ENCODE data around the gene DGKG. TPM values are rescaled to one million over a fixed set of nuclear protein-coding genes. Genes with fewer than 3 reads are reported as not detected.

Gene DGKG
- total RNA-seq, 1 experiment from 2014 or later, result 4.7 TPM

DNA sequence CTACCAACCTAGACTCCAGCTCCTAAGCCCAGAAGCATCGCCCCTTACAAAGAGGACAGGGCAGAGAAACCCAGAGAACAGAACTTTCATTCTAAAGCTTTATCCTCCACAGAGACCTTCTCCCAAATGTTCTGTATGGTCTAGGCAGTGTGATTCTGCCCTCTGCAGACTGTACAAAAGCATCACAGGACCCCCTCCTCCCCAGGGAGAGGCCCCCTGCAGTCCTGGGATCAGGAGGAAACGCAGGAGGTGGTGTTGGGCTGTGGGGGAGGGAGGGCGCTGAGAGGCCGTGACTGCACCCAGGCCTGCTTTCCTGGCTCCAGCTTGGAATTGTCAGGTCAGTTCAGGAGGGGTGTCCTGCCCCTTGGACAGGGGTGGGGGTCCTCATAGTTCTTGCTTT lies 101.3 kb downstream of the DGKG start:
- in situ Hi-C loops (cut with HindIII; ENCODE audit: low pct_unique_long_range_greater_than_20kb, low sequenced_read_pairs), result no loop called here
- peak; percentile 17 for DNase-seq (ENCODE audit: low read depth, low spot score)

DNA sequence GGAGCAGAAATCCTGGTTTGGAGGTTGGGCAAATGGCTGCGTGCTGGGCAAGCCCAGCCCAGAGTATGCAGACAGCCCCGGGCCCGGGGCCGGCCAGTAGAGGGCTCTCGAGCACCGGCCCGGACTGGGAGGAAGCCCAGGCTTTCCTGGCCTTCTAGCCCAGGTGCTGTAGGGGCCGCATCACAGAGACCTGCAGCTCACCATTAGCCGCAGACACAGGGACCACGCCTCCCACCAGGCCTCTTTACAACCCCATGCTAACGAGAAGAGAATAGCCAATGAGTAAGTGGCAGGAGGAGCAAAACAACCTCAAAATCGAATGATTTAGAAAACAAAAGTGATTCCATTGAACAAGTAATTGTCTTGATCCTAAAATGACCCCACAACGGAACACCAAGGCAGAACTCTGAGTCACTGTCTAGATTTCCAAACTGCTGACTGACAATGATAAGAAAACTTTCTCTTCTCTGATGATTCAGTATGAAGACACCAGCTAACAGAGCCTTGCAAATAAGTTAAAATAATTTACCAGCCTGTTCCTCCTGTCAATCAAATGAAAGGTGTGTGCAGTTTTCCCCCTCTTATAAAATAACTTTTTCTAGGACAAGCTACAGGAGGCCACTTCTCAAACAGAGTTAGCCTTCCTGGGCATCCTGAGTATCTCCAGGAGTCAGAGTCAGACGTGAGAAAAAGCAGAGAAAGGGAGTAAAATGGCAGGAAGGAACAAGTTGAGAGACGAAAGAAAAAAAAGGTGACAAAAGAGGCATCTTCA lies 102.2 kb downstream of the DGKG start:
- in situ Hi-C loops (cut with HindIII; ENCODE audit: low pct_unique_long_range_greater_than_20kb, low sequenced_read_pairs), result no loop called here
- peak; percentile 75 for DNase-seq (ENCODE audit: low read depth, low spot score)

DNA sequence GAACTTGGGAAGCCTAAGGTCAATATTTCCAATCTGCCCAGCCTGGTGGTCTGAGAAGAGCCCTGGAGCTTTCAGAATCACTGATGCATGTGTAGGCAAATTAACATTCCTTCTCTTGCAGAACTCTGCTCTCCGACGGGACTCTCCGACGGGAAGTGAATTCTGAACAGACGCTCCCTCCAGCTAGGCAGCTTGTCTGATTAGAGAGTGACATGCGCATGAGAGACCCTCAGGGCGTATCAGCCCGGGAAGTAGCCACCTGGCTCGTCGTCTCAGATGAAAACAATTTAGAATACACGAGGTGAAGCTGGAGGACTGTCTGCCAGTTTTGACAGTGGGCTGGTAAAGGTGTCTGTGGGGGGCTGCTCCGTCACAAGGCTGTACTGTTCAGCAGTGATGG lies 103.1 kb downstream of the DGKG start:
- in situ Hi-C loops (cut with HindIII; ENCODE audit: low pct_unique_long_range_greater_than_20kb, low sequenced_read_pairs), result no loop called here
- no peak for DNase-seq (ENCODE audit: low read depth, low spot score)

DNA sequence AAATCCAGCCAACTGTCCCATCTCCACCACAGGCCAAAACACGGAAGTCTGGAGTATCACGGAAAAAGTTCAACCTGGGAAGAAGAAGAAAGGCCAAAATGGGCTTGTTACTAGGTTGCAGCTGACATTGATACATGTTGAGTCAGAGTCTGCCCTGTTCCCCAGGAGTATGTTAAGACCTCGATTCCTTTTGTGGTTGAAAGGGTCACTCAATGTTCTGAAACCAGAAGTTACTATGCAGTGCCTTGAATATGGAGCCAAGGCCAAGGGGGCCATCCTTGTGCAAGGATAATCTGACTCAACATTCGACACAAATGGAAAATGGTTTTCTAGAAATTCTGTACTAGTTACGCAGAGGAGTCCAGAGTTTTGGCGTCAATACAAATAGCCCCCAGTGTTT lies 104.2 kb downstream of the DGKG start:
- DNase-seq (ENCODE audit: low read depth, low spot score), result no peak
- in situ Hi-C loops (cut with HindIII; ENCODE audit: low pct_unique_long_range_greater_than_20kb, low sequenced_read_pairs), result no loop called here

DNA sequence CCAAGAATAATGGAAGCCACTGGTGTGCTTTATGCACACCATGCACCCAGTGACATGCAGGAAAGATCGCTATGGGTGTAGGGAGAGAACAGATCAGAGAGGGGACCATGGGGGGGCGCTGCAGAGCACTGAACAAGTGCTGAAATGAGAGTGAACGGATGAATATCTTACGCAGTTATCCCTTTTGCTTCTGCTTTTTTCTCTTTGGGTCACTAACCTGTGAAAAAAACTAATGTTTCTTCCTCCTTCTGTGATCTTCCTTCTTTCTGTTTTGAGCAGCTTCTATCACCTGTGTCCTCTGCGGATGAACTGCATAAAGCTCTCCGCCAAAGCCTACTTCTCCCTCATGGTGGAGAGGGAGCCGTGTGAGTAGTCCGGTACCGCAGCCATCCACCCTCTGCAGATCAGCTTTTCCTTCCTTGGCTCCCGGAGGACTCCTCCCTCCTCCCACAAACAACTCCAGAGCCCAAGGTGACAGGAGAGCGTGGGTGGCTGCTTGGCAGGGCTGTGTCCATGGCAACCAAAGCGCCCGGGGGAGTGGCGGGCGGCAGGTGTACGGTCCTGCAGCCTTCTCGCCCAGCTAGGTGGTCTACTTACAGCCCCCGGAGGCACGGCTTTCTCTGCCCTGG lies 106.2 kb downstream of the DGKG start:
- in situ Hi-C loops (cut with HindIII; ENCODE audit: low pct_unique_long_range_greater_than_20kb, low sequenced_read_pairs), result no loop called here
- peak; percentile 37 for DNase-seq (ENCODE audit: low read depth, low spot score)

DNA sequence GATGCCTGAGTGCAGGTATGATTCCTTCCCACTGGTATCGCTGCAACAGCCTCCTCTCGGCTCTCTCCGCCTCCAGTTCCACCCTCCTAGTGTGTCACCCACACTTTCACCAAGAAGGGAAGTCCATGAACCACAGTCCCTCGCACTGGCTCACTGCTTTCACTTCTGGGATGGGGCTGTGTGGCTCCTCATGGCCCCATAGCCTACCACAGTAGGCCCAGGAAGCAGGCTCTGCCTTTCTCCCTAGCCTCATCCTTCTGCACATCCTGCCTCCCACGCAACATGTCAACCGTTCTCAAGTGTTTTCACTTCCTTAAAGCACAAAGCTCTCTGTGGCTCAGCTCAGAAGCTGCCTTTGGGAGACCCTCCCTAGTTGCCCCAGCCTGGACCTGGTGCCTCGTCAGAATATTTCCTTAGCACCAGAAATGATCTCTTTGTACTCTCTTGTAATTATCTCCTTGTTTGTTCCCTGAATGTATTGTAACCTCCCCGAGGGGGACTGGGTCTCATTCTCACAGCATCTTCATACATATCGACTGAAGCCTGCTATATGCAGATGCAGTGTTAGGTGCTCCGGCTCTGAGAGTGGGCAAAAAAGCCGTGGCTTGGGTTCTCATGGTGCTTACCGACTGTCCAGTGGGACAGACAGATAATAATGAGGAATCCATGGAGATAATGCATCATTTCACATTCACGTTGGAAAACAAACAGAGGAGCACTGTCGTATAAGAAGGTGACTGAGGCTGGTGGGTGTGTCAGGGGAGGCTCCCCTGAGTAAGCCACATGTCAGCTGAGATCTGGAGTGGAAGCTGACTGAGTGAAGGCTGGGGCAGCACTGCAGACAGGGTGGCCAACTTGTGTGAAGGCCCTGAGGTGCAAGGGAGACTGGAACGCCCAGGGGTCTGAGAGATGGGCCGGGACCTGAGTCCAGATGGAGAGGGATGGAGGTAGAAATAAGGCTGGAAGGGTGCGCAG lies 107.1 kb downstream of the DGKG start:
- in situ Hi-C loops (cut with HindIII; ENCODE audit: low pct_unique_long_range_greater_than_20kb, low sequenced_read_pairs), result no loop called here
- no peak for DNase-seq (ENCODE audit: low read depth, low spot score)

DNA sequence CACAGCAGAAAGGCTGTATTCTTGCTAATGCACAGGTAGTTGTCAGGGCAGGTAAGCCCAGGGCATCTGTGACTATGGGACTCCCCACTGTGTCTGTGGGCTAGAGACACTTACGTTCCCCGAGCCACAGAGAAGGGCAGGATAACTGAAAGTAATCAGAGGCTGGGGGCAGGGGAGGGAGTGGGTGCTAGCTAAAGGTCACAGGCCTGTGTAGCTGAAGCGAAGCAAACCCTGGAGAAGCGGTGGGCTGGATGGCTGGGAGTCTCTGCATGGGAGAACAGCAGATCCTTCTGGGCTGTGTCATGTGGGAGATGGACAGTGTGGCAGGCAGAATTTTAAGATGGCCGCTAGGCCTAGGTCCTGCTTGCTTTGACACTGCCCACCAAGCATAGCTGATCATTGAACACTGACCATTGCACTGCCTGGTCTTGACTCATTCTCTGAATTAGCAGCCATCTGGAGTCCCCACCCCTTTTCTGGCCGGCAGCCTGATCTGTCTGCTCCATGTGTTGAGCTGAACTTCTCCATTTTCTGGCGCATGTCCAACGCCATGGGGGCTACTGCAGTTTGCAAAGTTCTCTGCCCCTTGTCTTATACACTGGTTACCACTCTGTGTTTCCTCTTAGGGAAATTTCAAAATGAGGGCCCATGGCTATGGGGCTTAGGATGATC lies 110.0 kb downstream of the DGKG start:
- DNase-seq (ENCODE audit: low read depth, low spot score), result no peak
- in situ Hi-C loops (cut with HindIII; ENCODE audit: low pct_unique_long_range_greater_than_20kb, low sequenced_read_pairs), result no loop called here

DNA sequence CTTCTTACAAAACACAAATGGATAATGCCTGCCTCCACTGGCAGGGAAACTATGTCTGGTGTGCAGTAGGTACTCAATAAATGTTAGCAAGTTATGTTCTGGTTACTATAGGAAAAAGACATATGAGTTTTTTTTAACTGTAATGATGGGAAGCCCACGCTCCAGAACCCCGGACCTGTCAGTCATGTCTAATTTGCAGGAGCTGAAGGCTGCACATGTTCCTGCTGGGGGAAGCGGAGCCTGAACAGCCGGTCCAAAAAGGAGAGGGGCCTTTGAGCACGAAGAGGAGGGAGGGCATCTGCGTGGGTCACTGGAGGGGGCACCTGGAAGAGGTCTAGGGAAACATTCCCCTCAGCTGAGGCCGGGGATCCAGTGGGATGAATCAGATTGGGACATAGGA lies 113.2 kb downstream of the DGKG start:
- in situ Hi-C loops (cut with HindIII; ENCODE audit: low pct_unique_long_range_greater_than_20kb, low sequenced_read_pairs), result no loop called here
- DNase-seq (ENCODE audit: low read depth, low spot score), result no peak

DNA sequence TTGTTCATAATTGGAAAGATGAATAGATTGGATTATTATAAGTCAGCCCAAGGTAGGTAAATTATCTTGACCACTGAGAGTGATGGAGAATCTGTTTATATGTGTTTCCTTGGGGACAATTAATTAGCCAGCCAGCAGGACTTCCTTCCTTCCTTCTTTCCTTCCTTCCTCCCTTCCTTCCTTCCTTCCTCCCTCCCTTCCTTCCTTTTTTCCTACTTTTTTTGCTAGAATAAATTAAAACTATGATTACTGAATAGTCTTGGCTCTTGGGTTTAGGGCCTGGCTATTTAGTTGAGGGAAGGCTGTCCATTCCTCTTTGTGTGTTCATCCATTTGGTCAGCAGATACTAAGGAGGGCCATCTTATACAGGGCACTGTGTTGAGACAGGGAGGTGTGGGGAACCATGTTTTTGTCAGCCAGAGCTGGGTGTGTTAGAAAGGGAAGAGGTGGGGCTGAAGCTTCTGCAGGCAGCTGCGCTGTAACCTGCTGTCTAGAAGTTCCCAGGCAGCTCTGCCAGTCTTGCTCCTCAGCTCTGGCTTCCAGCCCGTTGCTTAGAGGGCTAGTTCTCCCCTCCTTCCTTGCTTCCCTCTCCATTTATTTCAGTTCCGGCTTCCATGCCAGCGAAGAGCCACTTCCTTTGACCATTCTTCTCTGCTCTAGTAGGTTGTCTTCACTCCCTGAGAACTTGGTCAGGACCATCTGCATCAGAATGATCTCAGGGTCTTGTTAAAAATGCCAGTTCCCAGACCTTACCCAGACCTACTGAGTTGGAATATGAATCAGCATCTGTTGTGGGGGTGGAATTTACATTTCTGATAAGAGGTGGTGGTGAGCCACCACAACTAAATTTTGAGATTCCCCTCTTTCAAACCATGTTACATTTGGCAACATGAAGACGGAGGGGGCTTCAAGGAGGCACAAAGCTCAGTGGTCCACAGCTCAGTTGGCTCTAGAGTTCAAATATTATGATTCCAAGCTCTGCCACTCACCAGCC lies 113.9 kb downstream of the DGKG start:
- no peak for DNase-seq (ENCODE audit: low read depth, low spot score)
- in situ Hi-C loops (cut with HindIII; ENCODE audit: low pct_unique_long_range_greater_than_20kb, low sequenced_read_pairs), result no loop called here

DNA sequence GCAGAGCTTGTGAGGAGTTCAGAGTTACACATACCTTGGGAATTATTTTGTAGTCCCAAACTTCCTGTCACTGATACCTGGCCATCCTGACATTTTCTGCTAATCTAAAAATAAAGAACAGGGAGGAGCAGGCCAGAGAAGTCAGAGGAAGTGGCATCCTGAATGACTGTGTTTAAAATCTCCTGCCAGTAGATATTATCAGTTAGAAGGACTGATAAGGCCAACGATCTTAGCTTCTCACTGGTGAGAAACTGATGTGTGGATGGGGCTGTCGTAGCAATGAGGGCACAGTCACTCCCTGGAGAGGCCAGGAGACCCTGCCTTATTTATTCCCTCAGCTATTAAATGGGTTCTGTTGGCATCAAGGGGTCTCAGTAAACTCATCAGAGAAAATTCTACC lies 115.1 kb downstream of the DGKG start:
- DNase-seq (ENCODE audit: low read depth, low spot score), result no peak
- in situ Hi-C loops (cut with HindIII; ENCODE audit: low pct_unique_long_range_greater_than_20kb, low sequenced_read_pairs), result no loop called here

DNA sequence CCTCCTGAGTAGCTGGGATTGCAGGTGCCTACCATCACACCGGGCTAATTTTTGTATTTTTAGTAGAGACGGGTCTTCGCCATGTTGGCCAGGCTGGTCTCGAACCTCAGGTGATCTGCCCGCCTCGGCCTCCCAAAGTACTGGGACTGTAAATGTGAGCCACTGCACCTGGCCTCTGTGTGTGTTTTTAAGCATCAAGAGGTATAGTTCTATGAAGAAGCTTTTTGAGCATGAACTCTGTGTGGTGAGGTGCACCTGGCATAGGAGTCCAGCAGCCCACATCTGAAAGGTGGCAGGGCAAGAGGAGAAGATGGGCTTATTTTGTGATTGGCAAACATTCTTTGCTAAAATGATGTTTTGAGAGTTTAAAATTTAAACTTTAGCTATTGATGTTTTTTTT lies 118.0 kb downstream of the DGKG start:
- DNase-seq (ENCODE audit: low read depth, low spot score), result no peak
- in situ Hi-C loops (cut with HindIII; ENCODE audit: low pct_unique_long_range_greater_than_20kb, low sequenced_read_pairs), result no loop called here

DNA sequence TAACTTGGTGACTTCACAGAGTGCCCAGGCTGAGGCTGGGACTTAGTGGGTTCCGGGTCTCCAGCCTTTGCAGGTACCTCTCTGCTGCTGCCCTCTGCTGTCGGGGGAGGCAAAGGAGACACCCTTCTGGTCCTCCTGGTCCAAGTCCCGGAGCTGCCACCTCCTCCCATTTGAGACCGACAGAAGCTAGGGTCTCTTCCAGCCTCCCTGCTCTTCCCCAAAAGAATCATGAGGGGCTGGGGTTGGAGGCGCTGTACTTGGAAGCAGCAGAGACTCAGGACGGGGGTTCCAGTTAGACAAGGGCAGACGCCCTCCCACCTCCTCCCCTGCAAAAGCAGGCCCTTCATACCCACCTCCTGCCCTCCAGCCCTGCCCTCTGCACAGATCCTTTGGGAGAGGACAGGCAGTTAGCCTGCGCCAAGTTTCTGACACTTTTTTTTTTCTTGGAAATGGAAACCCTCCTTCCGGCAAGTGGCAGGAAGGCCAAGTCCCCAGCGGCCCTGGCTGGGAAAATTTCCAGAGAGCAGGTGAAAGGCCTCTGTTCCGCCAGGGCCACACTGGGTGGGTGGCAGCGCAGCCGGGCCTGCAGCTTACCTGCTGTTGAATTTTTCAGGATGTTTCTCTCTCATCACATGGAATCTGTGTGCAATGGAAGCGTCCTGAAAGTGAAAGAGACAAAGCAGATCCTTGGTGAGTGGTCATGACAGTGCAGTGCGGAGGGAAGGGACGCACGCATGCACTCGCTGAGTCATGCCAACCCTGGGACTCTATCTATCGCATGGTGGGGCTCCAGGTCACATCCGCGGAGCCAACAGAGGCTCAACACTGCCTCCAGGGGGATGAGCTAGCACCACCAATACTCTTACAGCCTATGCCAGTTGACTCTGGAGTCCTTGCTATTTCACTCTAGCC lies 119.9 kb downstream of the DGKG start:
- in situ Hi-C loops (cut with HindIII; ENCODE audit: low pct_unique_long_range_greater_than_20kb, low sequenced_read_pairs), result no loop called here
- DNase-seq (ENCODE audit: low read depth, low spot score), result peak; percentile 94

DNA sequence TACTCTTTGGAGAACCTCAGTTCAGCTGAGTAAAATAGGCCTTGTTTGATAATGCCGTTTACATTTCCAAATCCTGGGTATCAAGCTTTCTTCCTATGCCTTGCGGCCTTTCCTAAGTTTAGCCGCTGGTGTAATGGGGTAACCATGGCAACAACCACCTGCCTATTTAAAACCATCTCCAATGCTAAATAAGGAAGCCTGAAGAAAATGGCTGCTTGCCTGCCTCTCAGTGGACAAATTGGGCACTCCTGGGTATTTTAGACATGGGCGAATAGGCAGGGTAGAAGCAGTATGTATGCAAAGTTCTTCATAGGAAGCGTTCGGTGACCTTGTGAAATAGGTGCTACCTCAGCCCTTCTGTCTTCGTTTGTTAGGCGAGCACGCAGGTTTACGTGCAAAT lies 122.7 kb downstream of the DGKG start:
- in situ Hi-C loops (cut with HindIII; ENCODE audit: low pct_unique_long_range_greater_than_20kb, low sequenced_read_pairs), result no loop called here

DNA sequence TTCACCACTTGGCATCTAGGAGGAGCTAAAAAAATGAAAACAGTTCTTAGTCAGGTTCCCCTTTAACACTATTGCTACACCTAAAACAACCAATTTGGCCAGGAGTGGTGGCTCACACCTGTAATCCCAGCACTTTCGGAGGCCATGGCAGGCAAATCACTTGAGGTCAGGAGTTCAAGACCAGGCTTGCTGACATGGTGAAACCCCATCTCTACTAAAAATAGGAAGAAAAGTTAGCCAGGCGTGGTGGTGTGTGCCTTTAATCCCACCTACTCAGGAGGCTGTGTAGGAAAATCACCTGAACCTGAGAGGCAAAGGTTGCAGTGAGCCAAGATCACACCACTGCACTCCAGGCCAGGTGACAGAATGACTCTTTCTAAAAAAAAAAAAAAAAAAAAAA lies 124.1 kb downstream of the DGKG start:
- DNase-seq (ENCODE audit: low read depth, low spot score), result no peak
- in situ Hi-C loops (cut with HindIII; ENCODE audit: low pct_unique_long_range_greater_than_20kb, low sequenced_read_pairs), result no loop called here

More for the DNA sequence above, 122.7 kb downstream of the DGKG start:
- DNase-seq (ENCODE audit: low read depth, low spot score), result peak; percentile 57

DNA sequence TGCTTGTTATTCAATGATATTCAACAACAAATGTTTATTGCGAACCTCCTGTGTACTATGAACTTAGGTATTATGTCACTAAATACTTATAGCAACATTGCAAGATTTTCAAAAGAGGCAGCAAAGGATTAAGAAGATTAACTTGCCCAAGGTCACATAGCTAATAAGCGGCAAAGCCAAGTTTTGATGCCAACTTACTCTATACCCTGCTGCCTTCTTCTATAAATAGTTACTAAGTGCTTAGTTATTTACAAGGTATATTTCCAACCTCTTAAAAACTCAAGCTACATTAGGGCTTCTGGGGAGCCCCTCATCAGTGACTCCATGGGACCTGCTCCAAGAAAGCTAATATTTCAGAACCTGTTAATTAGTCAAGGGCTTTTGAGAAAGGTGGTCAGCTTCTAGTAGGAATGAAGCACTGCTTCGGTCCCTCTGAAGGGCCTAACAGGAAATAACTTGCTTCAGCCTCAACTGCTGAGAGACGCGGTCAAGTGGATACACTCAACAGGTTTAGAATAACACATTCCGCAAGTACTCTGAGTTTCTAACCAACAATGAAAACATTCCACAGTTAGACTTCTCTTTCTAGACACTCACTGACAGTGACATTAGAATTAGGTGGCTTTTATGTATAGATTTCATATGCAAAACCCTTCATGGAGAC lies 125.5 kb downstream of the DGKG start:
- in situ Hi-C loops (cut with HindIII; ENCODE audit: low pct_unique_long_range_greater_than_20kb, low sequenced_read_pairs), result no loop called here

More for the DNA sequence above, 125.5 kb downstream of the DGKG start:
- DNase-seq (ENCODE audit: low read depth, low spot score), result no peak
